Duodenal mucosa (tissue), 2 donors: ENCODE results near the gene IGF1.

Source experiments
- H3K27ac ChIP-seq: one replicate; pipeline ENCODE4 v1.7.0; 2013; ENCODE audit warnings: low read depth, low read length
- H3K27me3 ChIP-seq, 2 donors: one replicate each; pipeline ENCODE4 v1.7.0; 2013; ENCODE audit warnings: low read length in 2 of 2, control low read depth in 1 of 2; ENCODE audit not compliant: insufficient read depth in 2 of 2, control insufficient read depth in 1 of 2
- H3K36me3 ChIP-seq, 2 donors: one replicate each; pipeline ENCODE4 v1.7.0; 2013; ENCODE audit warnings: low read length in 2 of 2, control low read depth in 1 of 2; ENCODE audit not compliant: insufficient read depth in 2 of 2, control insufficient read depth in 1 of 2
- H3K4me1 ChIP-seq, 2 donors: one replicate each; pipeline ENCODE4 v1.7.0; 2013; ENCODE audit warnings: low read length in 2 of 2, control low read depth in 1 of 2; ENCODE audit not compliant: insufficient read depth in 2 of 2, control insufficient read depth in 1 of 2
- H3K4me3 ChIP-seq, 2 donors: one replicate each; pipeline ENCODE4 v1.7.0; 2013; ENCODE audit warnings: low read length in 2 of 2, low read depth in 1 of 2
- H3K9ac ChIP-seq, 2 donors: one replicate each; pipeline ENCODE4 v1.7.0; 2013; ENCODE audit warnings: low read length in 2 of 2, low read depth in 1 of 2
- H3K9me3 ChIP-seq, 2 donors: one replicate each; pipeline ENCODE4 v1.7.0; 2013; ENCODE audit warnings: low read length in 2 of 2, control low read depth in 1 of 2; ENCODE audit not compliant: control insufficient read depth in 1 of 2

Gene IGF1

DNA sequence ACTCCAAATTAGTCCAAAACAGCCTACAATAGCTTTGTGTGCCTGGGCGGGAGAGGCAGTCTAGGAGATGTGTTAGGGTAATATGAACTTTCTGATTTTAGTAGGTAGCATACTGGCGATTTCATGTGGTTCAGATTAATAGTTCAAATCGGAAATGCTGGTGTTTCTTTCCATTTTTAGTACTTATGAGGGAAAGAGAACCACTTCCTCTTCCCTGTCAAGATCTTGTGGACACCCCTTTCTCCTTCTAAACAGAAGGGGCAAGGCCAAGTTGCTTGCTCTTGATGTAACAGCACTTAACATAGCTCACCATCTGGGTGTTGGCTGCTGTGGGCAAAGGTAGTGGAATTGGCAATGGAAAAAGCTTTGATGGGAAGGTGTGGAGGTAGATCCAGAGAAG, 32.2 kb upstream of the IGF1 start:
- Histone ChIP-seq H3K36me3 (no peaks in the 10 kb centered on the region), H3K9me3 (no peaks in the 10 kb centered on the region), H3K27me3 (no peaks in the 10 kb centered on the region), H3K27ac (no peak overlapping the region), H3K4me3 (no peak overlapping the region), H3K4me1 (peaks cover 12 to 15% of the 10 kb centered on the region in 2 donors), H3K9ac (no peak overlapping the region)

DNA sequence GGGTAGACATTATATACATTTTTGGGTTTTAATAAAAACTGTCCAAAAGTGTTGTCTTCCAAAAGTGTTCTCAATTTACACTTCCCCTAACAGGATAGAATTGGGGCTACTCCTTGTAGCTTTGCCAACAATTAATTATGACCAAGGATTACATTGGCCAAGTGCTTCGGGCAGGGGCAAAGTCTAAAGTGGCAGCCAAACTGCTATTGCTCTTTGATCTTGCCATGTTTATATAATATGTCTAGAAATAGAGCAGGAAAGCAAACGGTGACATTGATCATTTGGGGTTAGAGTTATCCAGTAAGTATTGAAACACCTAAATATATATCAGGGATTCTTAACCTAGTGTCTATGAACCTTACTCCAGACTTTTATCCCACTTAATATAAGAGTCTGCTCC, 31.2 kb upstream of the IGF1 start:
- Histone ChIP-seq H3K27me3 (no peaks in the 10 kb centered on the region), H3K9ac (no peak overlapping the region), H3K4me1 (peaks cover 12 to 15% of the 10 kb centered on the region in 2 donors), H3K36me3 (no peaks in the 10 kb centered on the region), H3K9me3 (no peaks in the 10 kb centered on the region), H3K27ac (no peak overlapping the region), H3K4me3 (no peak overlapping the region)

GRCh38 chr12:102510463-102510862, 30.1 kb upstream of the IGF1 start:
- no peaks in the 10 kb centered on the region for H3K36me3 ChIP-seq
- no peak overlapping the region for H3K27ac ChIP-seq
- H3K4me1 ChIP-seq = peaks cover 12 to 15% of the 10 kb centered on the region in 2 donors
- no peak overlapping the region for H3K4me3 ChIP-seq
- H3K9ac ChIP-seq = no peak overlapping the region
- H3K27me3 ChIP-seq = no peaks in the 10 kb centered on the region
- no peaks in the 10 kb centered on the region for H3K9me3 ChIP-seq

DNA sequence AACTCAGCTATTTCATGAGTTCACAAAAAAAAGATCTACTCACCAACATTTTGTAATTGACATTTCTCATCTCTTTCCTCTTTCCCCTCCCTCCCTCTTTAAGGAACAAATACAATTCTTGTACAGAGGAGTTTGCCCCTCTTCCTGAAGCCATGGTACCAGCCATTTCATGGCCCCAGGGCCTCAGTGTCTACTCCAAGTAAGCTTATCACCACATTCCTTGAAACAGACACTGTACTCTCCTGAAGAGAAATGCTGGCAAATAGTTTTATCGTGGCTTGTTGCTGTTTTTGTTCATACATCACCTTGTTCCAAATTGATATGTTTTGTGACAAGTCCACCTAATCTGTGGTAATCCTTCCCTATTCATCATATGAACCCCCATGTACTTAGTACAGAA, 29.7 kb upstream of the IGF1 start:
- Histone ChIP-seq H3K4me3 (no peak overlapping the region), H3K27ac (no peak overlapping the region), H3K4me1 (peaks cover 12 to 15% of the 10 kb centered on the region in 2 donors), H3K27me3 (no peaks in the 10 kb centered on the region), H3K9me3 (no peaks in the 10 kb centered on the region), H3K9ac (no peak overlapping the region), H3K36me3 (no peaks in the 10 kb centered on the region)

DNA sequence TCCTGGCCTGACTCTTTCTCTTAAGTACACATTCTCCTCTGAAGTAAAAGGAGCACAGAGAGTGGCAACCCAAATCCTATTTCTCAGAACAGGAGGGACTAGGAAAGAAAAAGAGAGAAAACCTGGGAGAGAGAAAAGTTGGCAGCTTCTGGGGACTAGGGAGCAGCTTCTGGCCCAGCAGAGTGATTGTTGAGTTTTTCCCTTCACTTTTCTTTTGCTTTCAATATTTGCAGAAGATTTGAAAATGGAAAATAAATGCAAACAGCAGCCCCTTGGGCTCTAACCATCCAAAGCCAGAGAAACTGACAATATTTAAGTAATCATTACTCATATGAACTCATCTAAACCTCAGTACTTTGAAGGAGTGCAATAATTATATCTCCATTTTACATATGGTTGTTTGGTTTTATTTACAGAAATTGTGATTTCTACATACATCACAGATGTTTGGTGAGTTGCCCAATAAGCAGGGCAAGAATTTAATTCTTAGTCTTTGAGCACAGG, 28.8 kb upstream of the IGF1 start:
- H3K27me3 ChIP-seq = no peaks in the 10 kb centered on the region
- H3K4me1 ChIP-seq = peaks cover 12 to 15% of the 10 kb centered on the region in 2 donors
- H3K9me3 ChIP-seq = no peaks in the 10 kb centered on the region
- H3K4me3 ChIP-seq = no peak overlapping the region
- no peaks in the 10 kb centered on the region for H3K36me3 ChIP-seq
- no peak overlapping the region for H3K9ac ChIP-seq
- no peak overlapping the region for H3K27ac ChIP-seq

GRCh38 chr12:102508052-102508451, 27.7 kb upstream of the IGF1 start:
- no peak overlapping the region for H3K27ac ChIP-seq
- H3K4me3 ChIP-seq = no peak overlapping the region
- H3K9ac ChIP-seq = no peak overlapping the region
- no peaks in the 10 kb centered on the region for H3K27me3 ChIP-seq
- peaks cover 9 to 14% of the 10 kb centered on the region in 2 donors for H3K4me1 ChIP-seq
- no peaks in the 10 kb centered on the region for H3K9me3 ChIP-seq
- no peaks in the 10 kb centered on the region for H3K36me3 ChIP-seq

- no peak overlapping the region for H3K27ac ChIP-seq
Observed at GRCh38 chr12:102507301-102507700, 26.9 kb upstream of the IGF1 start.

GRCh38 chr12:102504871-102505270, 24.5 kb upstream of the IGF1 start:
- Histone ChIP-seq H3K9ac (no peak overlapping the region), H3K27ac (no peak overlapping the region), H3K27me3 (no peaks in the 10 kb centered on the region)

More at GRCh38 chr12:102507301-102507700, 26.9 kb upstream of the IGF1 start:
- Histone ChIP-seq H3K4me3 (no peak overlapping the region), H3K4me1 (peaks cover 2 to 6% of the 10 kb centered on the region in 2 donors), H3K9me3 (no peaks in the 10 kb centered on the region), H3K27me3 (no peaks in the 10 kb centered on the region), H3K9ac (no peak overlapping the region), H3K36me3 (no peaks in the 10 kb centered on the region)

GRCh38 chr12:102504280-102504679, 23.9 kb upstream of the IGF1 start:
- Histone ChIP-seq H3K9ac (no peak overlapping the region), H3K27me3 (no peaks in the 10 kb centered on the region), H3K4me1 (no peaks in the 10 kb centered on the region), H3K4me3 (no peak overlapping the region), H3K9me3 (no peaks in the 10 kb centered on the region), H3K36me3 (no peaks in the 10 kb centered on the region), H3K27ac (no peak overlapping the region)

More at GRCh38 chr12:102504871-102505270, 24.5 kb upstream of the IGF1 start:
- Histone ChIP-seq H3K36me3 (no peaks in the 10 kb centered on the region), H3K4me3 (no peak overlapping the region), H3K9me3 (no peaks in the 10 kb centered on the region), H3K4me1 (no peaks in the 10 kb centered on the region)

DNA sequence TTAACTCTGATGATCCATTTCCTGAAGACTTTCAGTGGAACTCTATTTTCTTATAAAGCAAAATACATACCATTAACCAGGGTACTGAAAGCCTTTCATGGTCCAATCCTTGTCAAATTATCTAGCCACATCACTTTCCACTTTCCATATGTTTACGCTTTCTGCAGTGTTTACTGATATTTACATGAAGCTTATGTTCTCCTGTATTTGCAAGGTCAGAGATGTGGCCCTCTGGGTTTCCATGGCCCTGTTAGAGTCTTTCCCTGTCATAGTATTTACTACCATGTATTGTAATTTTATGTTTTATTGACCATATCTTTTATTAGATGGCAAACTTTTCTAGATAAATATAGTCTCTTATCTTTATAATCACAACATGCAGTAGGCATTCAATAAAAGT, 23.5 kb upstream of the IGF1 start:
- no peaks in the 10 kb centered on the region for H3K36me3 ChIP-seq
- H3K27me3 ChIP-seq = no peaks in the 10 kb centered on the region
- H3K4me3 ChIP-seq = no peak overlapping the region
- no peaks in the 10 kb centered on the region for H3K9me3 ChIP-seq
- no peak overlapping the region for H3K27ac ChIP-seq
- no peaks in the 10 kb centered on the region for H3K4me1 ChIP-seq
- no peak overlapping the region for H3K9ac ChIP-seq
